Panc1 (cell line): ENCODE data around the gene HK3. TPM values are rescaled to one million over a fixed set of nuclear protein-coding genes. Genes with fewer than 3 reads are reported as not detected.
A peak's percentile ranks its signal among the peaks of the same experiment; 100 is the strongest.

ENCODE experiments used
- ATAC-seq: fragments of 200-7000 bp; cut with Tn5 transposase; 2 replicates; pipeline ENCODE4 v1.9.1; 2020; ENCODE audit warnings: mild to moderate bottlenecking, moderate library complexity
- BruUV-seq: library from RNA; stranded (reverse); fragments of 400-500 nt; replicated peaks from 2 replicates; lab custom pipeline; 2021; lab: Mats Ljungman, UMichigan
- CTCF ChIA-PET: fragments of 300-600 bp; sonication (Branson Sonifier 250); formaldehyde crosslinking; loops from one replicate; lab custom pipeline; 2022; ENCODE audit warnings: antibody characterized with exemption; lab: Charles Lee
- POLR2A ChIA-PET: fragments of 300-600 bp; sonication (Branson Sonifier 250); formaldehyde crosslinking; loops from one replicate; lab custom pipeline; 2022; ENCODE audit warnings: antibody characterized with exemption; lab: Charles Lee
- DNase-seq: peaks from one replicate; pipeline ENCODE4 v3.0.0-alpha.2; 2010; ENCODE audit warnings: low read depth, low spot score
- H3K27ac ChIP-seq: 2 replicates; pipeline ENCODE4 v1.5.1; 2011; ENCODE audit warnings: mild to moderate bottlenecking, low read length, inconsistent platforms
- H3K27me3 ChIP-seq: fragments of 200-500 bp; sonication (Bioruptor generic); 2 replicates; pipeline ENCODE4 v1.6.0; 2014; ENCODE audit warnings: low read length, inconsistent platforms; ENCODE audit not compliant: control insufficient read depth, insufficient read depth
- H3K36me3 ChIP-seq: fragments of 200-500 bp; sonication (Bioruptor generic); 2 replicates; pipeline ENCODE4 v1.5.1; 2014; ENCODE audit warnings: inconsistent platforms, mild to moderate bottlenecking, low read length, moderate library complexity; ENCODE audit not compliant: control insufficient read depth, insufficient read depth
- H3K4me1 ChIP-seq: 2 replicates; pipeline ENCODE4 v1.5.1; 2011; ENCODE audit warnings: inconsistent platforms, mild to moderate bottlenecking, low read length, moderate library complexity; ENCODE audit not compliant: control insufficient read depth, insufficient read depth
- H3K4me3 ChIP-seq, 2 experiments: 2 replicates each; pipeline ENCODE4 v1.5.1; 2011 to 2012; ENCODE audit warnings: low read depth in 2 of 2, low read length in 2 of 2, mild to moderate bottlenecking in 2 of 2, inconsistent platforms in 1 of 2, moderate library complexity in 1 of 2
- H3K9me3 ChIP-seq: fragments of 200-500 bp; sonication (Bioruptor generic); 2 replicates; pipeline ENCODE4 v1.5.1; 2014; ENCODE audit warnings: low read depth, mild to moderate bottlenecking, inconsistent platforms, low read length, moderate library complexity; ENCODE audit not compliant: control insufficient read depth, insufficient read depth
- CTCF ChIP-seq: fragments of 450-650 bp; IDR thresholded peaks from 2 replicates; pipeline ENCODE4 v1.5.1; 2017; ENCODE audit warnings: mild to moderate bottlenecking
- POLR2AphosphoS5 ChIP-seq: IDR thresholded peaks from 2 replicates; pipeline ENCODE4 v1.6.1; 2012; ENCODE audit warnings: mild to moderate bottlenecking, low read depth, low read length, moderate library complexity
- SIN3A ChIP-seq: IDR thresholded peaks from 2 replicates; pipeline ENCODE4 v1.6.1; 2012; ENCODE audit warnings: low read depth, mild to moderate bottlenecking, low read length, moderate library complexity, borderline replicate concordance; ENCODE audit not compliant: insufficient read depth
- TCF7L2 ChIP-seq: IDR thresholded peaks from 2 replicates; pipeline ENCODE4 v1.6.1; 2011; ENCODE audit warnings: mild to moderate bottlenecking, low read depth, low read length, inconsistent platforms
- in situ Hi-C: cut with HindIII; loops from 2 replicates; pipeline ENCODE4 v1.10.0; 2016; ENCODE audit warnings: low sequenced_read_pairs, low pct_unique_long_range_greater_than_20kb
- intact Hi-C: fragments of 100-400 bp; cut with micrococcal nuclease; formaldehyde crosslinking; loops from one replicate; pipeline ENCODE4 v1.10.0; 2022; ENCODE audit not compliant: unreplicated experiment
- total RNA-seq: library from RNA; stranded (reverse); gene quantifications from one replicate; pipeline ENCODE4 v1.2.1, GENCODE V29; 2021; ENCODE audit not compliant: unreplicated experiment
- TF ChIP-seq, protein P1 (sequence below), 2 experiments: IDR thresholded peaks; 2 replicates each; pipeline ENCODE4 v1.6.1; 2011 to 2012; ENCODE audit warnings: low read depth in 2 of 2, control low read depth in 1 of 2, low read length in 1 of 2, mild to moderate bottlenecking in 1 of 2, moderate library complexity in 1 of 2; ENCODE audit not compliant: insufficient read depth in 1 of 2

Gene HK3
- total RNA-seq, 1 experiment from 2014 or later, result not detected

DNA sequence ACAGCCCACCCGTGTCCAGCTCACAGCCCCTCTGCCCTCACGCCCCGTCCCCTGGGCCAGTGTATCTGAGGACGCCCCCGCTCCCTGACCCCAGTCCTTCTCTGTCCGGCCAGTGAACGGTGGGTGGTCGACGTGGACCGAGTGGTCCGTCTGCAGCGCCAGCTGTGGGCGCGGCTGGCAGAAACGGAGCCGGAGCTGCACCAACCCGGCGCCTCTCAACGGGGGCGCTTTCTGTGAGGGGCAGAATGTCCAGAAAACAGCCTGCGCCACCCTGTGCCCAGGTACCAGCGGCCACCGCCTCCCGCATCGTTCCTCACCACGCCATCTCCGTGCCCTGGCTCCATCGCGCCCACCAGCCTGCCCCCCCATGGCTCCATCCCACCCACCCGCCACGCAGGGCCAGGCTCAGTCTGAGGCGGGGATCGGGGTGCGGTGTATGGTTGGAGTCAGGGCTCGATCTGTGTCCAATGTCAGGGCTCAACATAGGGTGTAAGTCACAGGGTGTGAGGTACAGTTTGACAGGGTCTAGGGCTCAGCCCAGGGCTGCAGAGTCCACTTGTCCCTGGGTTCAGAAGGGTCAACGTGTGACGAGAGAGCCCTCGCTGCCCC is 29.5 kb downstream of the HK3 start:
- Histone ChIP-seq H3K9me3 (no peaks in the 10 kb centered on the region), H3K4me3 (no peak overlapping the region), H3K36me3 (no peaks in the 10 kb centered on the region), H3K27ac (no peak overlapping the region), H3K4me1 (no peaks in the 10 kb centered on the region), H3K27me3 (no peaks in the 10 kb centered on the region)
- in situ Hi-C loops (no loop called here), intact Hi-C loops (no loop called here)
- DNase-seq (no peak), ATAC-seq (peak; percentile 51)
- no TSS peak for BruUV-seq
- TF ChIP-seq TCF7L2 (no peak), POLR2AphosphoS5 (no peak), SIN3A (no peak), CTCF (no peak)
- TF ChIP-seq, protein P1, sequence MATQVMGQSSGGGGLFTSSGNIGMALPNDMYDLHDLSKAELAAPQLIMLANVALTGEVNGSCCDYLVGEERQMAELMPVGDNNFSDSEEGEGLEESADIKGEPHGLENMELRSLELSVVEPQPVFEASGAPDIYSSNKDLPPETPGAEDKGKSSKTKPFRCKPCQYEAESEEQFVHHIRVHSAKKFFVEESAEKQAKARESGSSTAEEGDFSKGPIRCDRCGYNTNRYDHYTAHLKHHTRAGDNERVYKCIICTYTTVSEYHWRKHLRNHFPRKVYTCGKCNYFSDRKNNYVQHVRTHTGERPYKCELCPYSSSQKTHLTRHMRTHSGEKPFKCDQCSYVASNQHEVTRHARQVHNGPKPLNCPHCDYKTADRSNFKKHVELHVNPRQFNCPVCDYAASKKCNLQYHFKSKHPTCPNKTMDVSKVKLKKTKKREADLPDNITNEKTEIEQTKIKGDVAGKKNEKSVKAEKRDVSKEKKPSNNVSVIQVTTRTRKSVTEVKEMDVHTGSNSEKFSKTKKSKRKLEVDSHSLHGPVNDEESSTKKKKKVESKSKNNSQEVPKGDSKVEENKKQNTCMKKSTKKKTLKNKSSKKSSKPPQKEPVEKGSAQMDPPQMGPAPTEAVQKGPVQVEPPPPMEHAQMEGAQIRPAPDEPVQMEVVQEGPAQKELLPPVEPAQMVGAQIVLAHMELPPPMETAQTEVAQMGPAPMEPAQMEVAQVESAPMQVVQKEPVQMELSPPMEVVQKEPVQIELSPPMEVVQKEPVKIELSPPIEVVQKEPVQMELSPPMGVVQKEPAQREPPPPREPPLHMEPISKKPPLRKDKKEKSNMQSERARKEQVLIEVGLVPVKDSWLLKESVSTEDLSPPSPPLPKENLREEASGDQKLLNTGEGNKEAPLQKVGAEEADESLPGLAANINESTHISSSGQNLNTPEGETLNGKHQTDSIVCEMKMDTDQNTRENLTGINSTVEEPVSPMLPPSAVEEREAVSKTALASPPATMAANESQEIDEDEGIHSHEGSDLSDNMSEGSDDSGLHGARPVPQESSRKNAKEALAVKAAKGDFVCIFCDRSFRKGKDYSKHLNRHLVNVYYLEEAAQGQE (IDR thresholded peaks at IDR 0.05; ENCODE audit: insufficient read depth in 1 of 2, low read depth in 2 of 2, low read length in 1 of 2), result no peak
- CTCF ChIA-PET, result no interaction called here
- POLR2A ChIA-PET, result interaction anchor here (0.6 kb wide), 1 partner anchor 29 kb away, joined by 16 read pairs; no protein-coding TSS in a partner anchor

GRCh38 chr5:176868731-176869130 is 30.4 kb downstream of the HK3 start:
- ATAC-seq (no peak), DNase-seq (no peak)
- ChIA-PET POLR2A (interaction anchor here (0.6 kb wide), 1 partner anchor 29 kb away, joined by 16 read pairs; no protein-coding TSS in a partner anchor), CTCF (no interaction called here)
- Histone ChIP-seq H3K27ac (no peak overlapping the region), H3K9me3 (no peaks in the 10 kb centered on the region), H3K36me3 (no peaks in the 10 kb centered on the region), H3K4me1 (no peaks in the 10 kb centered on the region), H3K27me3 (no peaks in the 10 kb centered on the region), H3K4me3 (no peak overlapping the region)
- in situ Hi-C loops (no loop called here), intact Hi-C loops (no loop called here)
- BruUV-seq, result no TSS peak
- TF ChIP-seq TCF7L2 (no peak), POLR2AphosphoS5 (no peak), SIN3A (no peak), CTCF (no peak)
- TF ChIP-seq, protein P1 (IDR thresholded peaks at IDR 0.05; ENCODE audit: insufficient read depth in 1 of 2, low read depth in 2 of 2, low read length in 1 of 2), result no peak
